Endothelial cell of umbilical vein (primary cell): ENCODE measurements around the gene CCBE1. TPM values are rescaled to one million over a fixed set of nuclear protein-coding genes. Genes with fewer than 3 reads are reported as not detected.

Source experiments
- BruUV-seq: library from RNA; stranded (reverse); fragments of 400-500 nt; replicated peaks from 2 replicates; lab custom pipeline; 2021; lab: Mats Ljungman, UMichigan
- CTCF ChIA-PET: fragments of 300-600, 350-600 bp; sonication (Branson Sonifier 250); formaldehyde crosslinking; loops from one replicate; lab custom pipeline; 2021; ENCODE audit warnings: antibody characterized with exemption, inconsistent platforms; lab: Charles Lee
- POLR2A ChIA-PET: fragments of 300-600, 350-600 bp; sonication (Branson Sonifier 250); formaldehyde crosslinking; loops from one replicate; lab custom pipeline; 2021; ENCODE audit warnings: antibody characterized with exemption, inconsistent platforms; lab: Charles Lee
- DNase-seq: peaks from one replicate; pipeline ENCODE4 v3.0.0-alpha.2; 2011; ENCODE audit warnings: low read depth, low spot score
- FAIRE-seq: peaks from 2 replicates; lab custom pipeline; 2011; peaks lifted over from hg19 to GRCh38; lab: Jason Lieb, UNC
- H2AFZ ChIP-seq: 2 replicates; pipeline ENCODE4 v1.6.0; 2012; ENCODE audit warnings: low read depth, low read length, control low read depth, inconsistent platforms
- H3K27ac ChIP-seq: 2 replicates; pipeline ENCODE4 v1.5.1; 2011; ENCODE audit warnings: low read depth, mild to moderate bottlenecking, control low read depth, low read length, moderate library complexity; ENCODE audit not compliant: insufficient read depth
- H3K27me3 ChIP-seq, 2 experiments: 2 replicates each; pipeline versions ENCODE4 v1.6.0 to v1.6.1; 2011; ENCODE audit warnings: low read length in 2 of 2, mixed read lengths in 1 of 2; ENCODE audit not compliant: control insufficient read depth in 2 of 2, insufficient read depth in 2 of 2
- H3K36me3 ChIP-seq, 2 experiments: 2 replicates in 1 of 2; 3 replicates in 1 of 2; pipeline ENCODE4 v1.5.1; 2011; ENCODE audit warnings: low read length in 2 of 2, mild to moderate bottlenecking in 1 of 2, moderate library complexity in 1 of 2; ENCODE audit not compliant: control insufficient read depth in 2 of 2, insufficient read depth in 2 of 2; ENCODE audit errors: extremely low read depth in 1 of 2
- H3K4me1 ChIP-seq: 3 replicates; pipeline ENCODE4 v1.5.1; 2011; ENCODE audit warnings: mild to moderate bottlenecking, low read length; ENCODE audit not compliant: control insufficient read depth, insufficient read depth; ENCODE audit errors: extremely low read depth
- H3K4me2 ChIP-seq: 2 replicates; pipeline ENCODE4 v1.6.1; 2011; ENCODE audit warnings: low read length, control low read depth, mixed read lengths; ENCODE audit not compliant: insufficient read depth
- H3K4me3 ChIP-seq, 3 experiments: fragments of 200-600 bp in 1 of 3; sonication (generic), shearing (Covaris generic) in 1 of 3; replicated peaks in 1 of 3; 2 replicates each; pipeline ENCODE4 v1.5.1; 2011 to 2016; ENCODE audit warnings: control low read depth in 3 of 3, low read length in 3 of 3, mild to moderate bottlenecking in 2 of 3, inconsistent platforms in 1 of 3, low read depth in 1 of 3, moderate library complexity in 1 of 3; ENCODE audit not compliant: insufficient read depth in 1 of 3
- H3K79me2 ChIP-seq: 2 replicates; pipeline ENCODE4 v1.6.0; 2012; ENCODE audit warnings: low read length, inconsistent platforms; ENCODE audit not compliant: control insufficient read depth, insufficient read depth
- H3K9ac ChIP-seq: replicated peaks from 2 replicates; pipeline ENCODE3; 2011; ENCODE audit warnings: low read length, control low read depth; ENCODE audit not compliant: insufficient read depth; ENCODE audit errors: extremely low read depth
- H3K9me1 ChIP-seq: replicated peaks from 3 replicates; pipeline ENCODE4 v1.6.0; 2011; ENCODE audit warnings: mild to moderate bottlenecking, low read length; ENCODE audit not compliant: control insufficient read depth, insufficient read depth; ENCODE audit errors: extremely low read depth
- H3K9me3 ChIP-seq: replicated peaks from 2 replicates; pipeline ENCODE4 v1.5.1; 2012; ENCODE audit warnings: low read length, inconsistent platforms; ENCODE audit not compliant: control insufficient read depth, insufficient read depth
- H4K20me1 ChIP-seq: replicated peaks from 2 replicates; pipeline ENCODE3; 2011; ENCODE audit warnings: mild to moderate bottlenecking, low read length; ENCODE audit not compliant: control insufficient read depth, insufficient read depth; ENCODE audit errors: extremely low read depth
- EZH2 ChIP-seq: IDR thresholded peaks from 2 replicates; pipeline ENCODE4 v1.6.1; 2012; ENCODE audit warnings: borderline replicate concordance, low read depth, mild to moderate bottlenecking, moderate library complexity, low read length, inconsistent platforms; ENCODE audit not compliant: severe bottlenecking
- FOS ChIP-seq: IDR thresholded peaks from 2 replicates; pipeline ENCODE4 v1.6.1; 2011; ENCODE audit warnings: mild to moderate bottlenecking, low read length, moderate library complexity, borderline replicate concordance; ENCODE audit not compliant: insufficient read depth
- GATA2 ChIP-seq: IDR thresholded peaks from 2 replicates; pipeline ENCODE4 v1.7.0; 2011; ENCODE audit warnings: low read depth, mild to moderate bottlenecking, moderate library complexity, mixed read lengths, low read length; ENCODE audit not compliant: insufficient read length, insufficient read depth
- JUN ChIP-seq: IDR thresholded peaks from 2 replicates; pipeline ENCODE4 v1.6.1; 2011; ENCODE audit warnings: borderline replicate concordance, low read depth; ENCODE audit not compliant: insufficient read length, insufficient read depth
- MYC ChIP-seq: IDR thresholded peaks from one replicate; pipeline ENCODE4 v1.6.1; 2011; ENCODE audit warnings: mild to moderate bottlenecking, low read depth, low read length
- POLR2A ChIP-seq: IDR thresholded peaks from 2 replicates; pipeline ENCODE4 v1.6.1; 2012; ENCODE audit warnings: low read depth, mild to moderate bottlenecking, control low read depth, low read length
- POLR2AphosphoS5 ChIP-seq: IDR thresholded peaks from 2 replicates; pipeline ENCODE4 v1.6.1; 2012; ENCODE audit warnings: low read depth, mild to moderate bottlenecking, control low read depth, low read length, moderate library complexity; ENCODE audit not compliant: insufficient read depth
- dilution Hi-C: fragments of 300-500 bp; cut with MboI; formaldehyde crosslinking; loops from one replicate; pipeline ENCODE4 v1.15.0; 2019; ENCODE audit warnings: low sequenced_read_pairs; ENCODE audit not compliant: extremely low pct_ligation_motif_present
- intact Hi-C: fragments of 100-400 bp; cut with micrococcal nuclease; formaldehyde crosslinking; loops from one replicate; pipeline ENCODE4 v1.10.0; 2022
- polyA plus RNA-seq, 4 experiments: library from polyadenylated mRNA; depleted of rRNA in 3 of 4; stranded (reverse) in 3 of 4; unstranded in 1 of 4; fragments of >200 nt; gene quantifications; 2 replicates each; pipeline versions ENCODE4 v1.2.1 to v1.2.3, GENCODE V29; 2011 to 2012; ENCODE audit warnings: missing spikeins in 1 of 4
- total RNA-seq: library from RNA; stranded (reverse); gene quantifications from 2 replicates; pipeline ENCODE4 v1.2.3, GENCODE V29; 2021
- TF ChIP-seq, protein P1 (sequence below), 2 donors: IDR thresholded peaks; 1 replicate in 1 of 2; 2 replicates in 1 of 2; pipeline ENCODE4 v1.5.1; 2011; ENCODE audit warnings: low read length in 2 of 2, mild to moderate bottlenecking in 2 of 2, moderate library complexity in 2 of 2, control low read depth in 1 of 2, inconsistent platforms in 1 of 2, low read depth in 1 of 2; ENCODE audit not compliant: insufficient read depth in 1 of 2; ENCODE audit errors: extremely low read depth in 1 of 2
- TF ChIP-seq, protein P2 (sequence below): IDR thresholded peaks from 2 replicates; pipeline ENCODE4 v1.6.1; 2011; ENCODE audit not compliant: insufficient read depth, insufficient read length

Gene CCBE1
- total and polyA plus RNA-seq, 2 donors (not counting 3 experiments of a cell fraction or from before 2014, with no cell fraction given), result 0.04 TPM; not detected in 1

GRCh38 chr18:59696311-59697235, 650 bp downstream of the CCBE1 start:
- H3K9me1 ChIP-seq, result no peaks in the 10 kb centered on the region
- no peak for DNase-seq
- peak overlapping the region in 1 of 3 experiments; percentile 8 for H3K4me3 ChIP-seq
- no peaks in the 10 kb centered on the region for H3K36me3 ChIP-seq
- intact Hi-C loops, result loop anchor here (1.0 kb wide), 1 partner anchor 127 kb away; no protein-coding TSS in a partner anchor
- POLR2A ChIA-PET, result interaction anchor here (0.8 to 1.0 kb wide), 2 partner anchors 20 to 204 kb away, joined by 3 read pairs; no protein-coding TSS in a partner anchor
- no peaks in the 10 kb centered on the region for H3K9me3 ChIP-seq
- H3K4me1 ChIP-seq, result peaks cover 2% of the 10 kb centered on the region
- no peaks in the 10 kb centered on the region for H4K20me1 ChIP-seq
- CTCF ChIA-PET, result interaction anchor here (0.6 to 3.4 kb wide), 85 partner anchors 7 to 853 kb away, joined by 3 to 246 read pairs (median 5); partner anchors contain the start of genes LMAN1 and PMAIP1
- no peak for FAIRE-seq
- peak overlapping the region; percentile 21 for H2AFZ ChIP-seq
- no peak overlapping the region for H3K4me2 ChIP-seq
- dilution Hi-C loops, result no loop called here
- no peaks in the 10 kb centered on the region for H3K79me2 ChIP-seq
- no peak overlapping the region for H3K27ac ChIP-seq
- H3K27me3 ChIP-seq, result peaks cover 29 to 35% of the 10 kb centered on the region in 2 experiments
- BruUV-seq, result no TSS peak
- H3K9ac ChIP-seq, result no peak overlapping the region
- TF ChIP-seq EZH2 (no peak), JUN (no peak), GATA2 (no peak), FOS (no peak), POLR2AphosphoS5 (no peak), MYC (no peak), POLR2A (no peak)
- TF ChIP-seq, protein P1, sequence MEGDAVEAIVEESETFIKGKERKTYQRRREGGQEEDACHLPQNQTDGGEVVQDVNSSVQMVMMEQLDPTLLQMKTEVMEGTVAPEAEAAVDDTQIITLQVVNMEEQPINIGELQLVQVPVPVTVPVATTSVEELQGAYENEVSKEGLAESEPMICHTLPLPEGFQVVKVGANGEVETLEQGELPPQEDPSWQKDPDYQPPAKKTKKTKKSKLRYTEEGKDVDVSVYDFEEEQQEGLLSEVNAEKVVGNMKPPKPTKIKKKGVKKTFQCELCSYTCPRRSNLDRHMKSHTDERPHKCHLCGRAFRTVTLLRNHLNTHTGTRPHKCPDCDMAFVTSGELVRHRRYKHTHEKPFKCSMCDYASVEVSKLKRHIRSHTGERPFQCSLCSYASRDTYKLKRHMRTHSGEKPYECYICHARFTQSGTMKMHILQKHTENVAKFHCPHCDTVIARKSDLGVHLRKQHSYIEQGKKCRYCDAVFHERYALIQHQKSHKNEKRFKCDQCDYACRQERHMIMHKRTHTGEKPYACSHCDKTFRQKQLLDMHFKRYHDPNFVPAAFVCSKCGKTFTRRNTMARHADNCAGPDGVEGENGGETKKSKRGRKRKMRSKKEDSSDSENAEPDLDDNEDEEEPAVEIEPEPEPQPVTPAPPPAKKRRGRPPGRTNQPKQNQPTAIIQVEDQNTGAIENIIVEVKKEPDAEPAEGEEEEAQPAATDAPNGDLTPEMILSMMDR (IDR thresholded peaks at IDR 0.05; ENCODE audit: extremely low read depth in 1 of 2, insufficient read depth in 1 of 2, low read depth in 1 of 2, low read length in 2 of 2), result no peak
- TF ChIP-seq, protein P2, sequence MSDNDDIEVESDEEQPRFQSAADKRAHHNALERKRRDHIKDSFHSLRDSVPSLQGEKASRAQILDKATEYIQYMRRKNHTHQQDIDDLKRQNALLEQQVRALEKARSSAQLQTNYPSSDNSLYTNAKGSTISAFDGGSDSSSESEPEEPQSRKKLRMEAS, result no peak
